ENCODE results near the gene ADAM10.
A peak's percentile ranks its signal among the peaks of the same experiment; 100 is the strongest.

The ADAM10 gene

DNA sequence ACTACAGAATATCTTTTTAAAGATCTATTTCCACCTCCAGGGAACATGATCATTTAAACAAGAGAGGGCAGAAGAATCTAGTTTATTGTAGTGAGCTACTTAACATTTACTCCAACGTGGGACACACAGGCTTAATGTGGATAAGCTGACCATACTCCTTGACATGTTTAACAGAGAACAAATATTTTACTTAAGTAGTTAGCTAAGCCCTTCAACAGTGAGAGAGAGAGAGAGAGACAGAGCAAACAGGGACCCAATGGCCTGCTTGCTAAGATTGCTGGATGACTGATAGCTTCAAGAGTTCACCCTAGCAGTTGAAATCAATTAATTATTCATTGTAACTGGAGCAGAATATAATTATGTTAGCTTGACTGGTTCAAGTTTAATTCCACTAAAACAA lies 158.6 kb downstream of the ADAM10 start:
- WGBS (ENCODE audit: extremely low coverage, insufficient coverage, insufficient read length) = no CpG with 5 or more reads among the region's 1 CpG
- H3K9me3 ChIP-seq (ENCODE audit: insufficient read depth, low read depth, low read length) = no peaks in the 10 kb centered on the region
- no peak overlapping the region for H3K9ac ChIP-seq (ENCODE audit: low read length)
- H3K27me3 ChIP-seq (ENCODE audit: insufficient read depth, low read length) = no peaks in the 10 kb centered on the region
- no peak overlapping the region for H3K4ac ChIP-seq (ENCODE audit: low read depth, low read length)
- H4K12ac ChIP-seq (ENCODE audit: low read depth, low read length) = no peak overlapping the region
- no peak overlapping the region for H2BK5ac ChIP-seq (ENCODE audit: low read depth, low read length, poor library complexity)
- no peak for DNase-seq
- H3K27ac ChIP-seq (ENCODE audit: low read depth, low read length) = no peak overlapping the region
- H2BK120ac ChIP-seq (ENCODE audit: insufficient read depth, low read length, poor library complexity) = no peak overlapping the region
- H2AK5ac ChIP-seq (ENCODE audit: low read length) = no peak overlapping the region
- H3K79me1 ChIP-seq (ENCODE audit: low read length) = no peaks in the 10 kb centered on the region
- H3K4me2 ChIP-seq (ENCODE audit: low read length) = no peak overlapping the region
- H3K4me3 ChIP-seq (ENCODE audit: low read depth, low read length) = no peak overlapping the region
- no peak overlapping the region for H3K14ac ChIP-seq (ENCODE audit: low read length)
- H3K23ac ChIP-seq (ENCODE audit: low read length) = no peak overlapping the region
- H3K79me2 ChIP-seq (ENCODE audit: control insufficient read depth, insufficient read depth, low read length, poor library complexity) = no peaks in the 10 kb centered on the region
- no peak overlapping the region for H4K91ac ChIP-seq (ENCODE audit: low read depth, low read length)
- H4K8ac ChIP-seq (ENCODE audit: low read depth, low read length) = no peak overlapping the region
- no peak overlapping the region for H3K18ac ChIP-seq (ENCODE audit: low read length)
- no peaks in the 10 kb centered on the region for H3K4me1 ChIP-seq (ENCODE audit: control insufficient read depth in 1 of 2, insufficient read depth in 2 of 2, low read length in 2 of 2)
- H2AFZ ChIP-seq (ENCODE audit: insufficient read depth, low read length, poor library complexity) = no peak overlapping the region
- H3K36me3 ChIP-seq (ENCODE audit: control insufficient read depth in 1 of 2, insufficient read depth in 2 of 2, low read length in 2 of 2) = peaks cover 0 to 2% of the 10 kb centered on the region in 2 experiments
- H2BK12ac ChIP-seq (ENCODE audit: low read length) = no peak overlapping the region

DNA sequence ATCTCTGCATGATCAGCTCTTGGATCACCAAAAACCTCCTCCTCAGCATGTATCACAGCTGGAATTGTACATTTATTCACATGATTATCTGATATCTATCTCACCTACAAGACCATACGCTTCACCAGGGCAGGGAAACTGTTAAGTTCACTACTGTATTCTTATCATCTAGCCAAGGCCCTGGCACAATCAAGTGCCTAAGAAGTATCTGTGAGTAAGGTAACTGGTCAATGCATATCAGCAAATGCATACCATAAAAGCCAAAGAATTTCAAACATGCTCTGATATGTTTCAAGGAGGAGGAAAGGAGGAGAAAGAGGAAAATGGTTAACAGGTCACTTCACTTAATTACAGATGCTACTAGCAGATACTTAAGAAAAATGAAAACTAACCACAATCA lies 159.3 kb downstream of the ADAM10 start:
- Histone ChIP-seq H3K36me3 (ENCODE audit: control insufficient read depth in 1 of 2, insufficient read depth in 2 of 2, low read length in 2 of 2) (peaks cover 0 to 2% of the 10 kb centered on the region in 2 experiments), H3K4me1 (ENCODE audit: control insufficient read depth in 1 of 2, insufficient read depth in 2 of 2, low read length in 2 of 2) (no peaks in the 10 kb centered on the region), H3K4me2 (ENCODE audit: low read length) (no peak overlapping the region), H3K4ac (ENCODE audit: low read depth, low read length) (no peak overlapping the region), H2BK120ac (ENCODE audit: insufficient read depth, low read length, poor library complexity) (no peak overlapping the region), H3K27me3 (ENCODE audit: insufficient read depth, low read length) (no peaks in the 10 kb centered on the region), H2AFZ (ENCODE audit: insufficient read depth, low read length, poor library complexity) (no peak overlapping the region), H2BK5ac (ENCODE audit: low read depth, low read length, poor library complexity) (no peak overlapping the region), H2AK5ac (ENCODE audit: low read length) (no peak overlapping the region), H3K18ac (ENCODE audit: low read length) (no peak overlapping the region), H3K9ac (ENCODE audit: low read length) (no peak overlapping the region), H3K79me1 (ENCODE audit: low read length) (no peaks in the 10 kb centered on the region), H3K4me3 (ENCODE audit: low read depth, low read length) (no peak overlapping the region), H3K23ac (ENCODE audit: low read length) (no peak overlapping the region), H3K9me3 (ENCODE audit: insufficient read depth, low read depth, low read length) (no peaks in the 10 kb centered on the region), H4K91ac (ENCODE audit: low read depth, low read length) (no peak overlapping the region), H4K8ac (ENCODE audit: low read depth, low read length) (no peak overlapping the region), H3K27ac (ENCODE audit: low read depth, low read length) (no peak overlapping the region), H2BK12ac (ENCODE audit: low read length) (no peak overlapping the region), H4K12ac (ENCODE audit: low read depth, low read length) (no peak overlapping the region), H3K79me2 (ENCODE audit: control insufficient read depth, insufficient read depth, low read length, poor library complexity) (no peaks in the 10 kb centered on the region), H3K14ac (ENCODE audit: low read length) (no peak overlapping the region)
- no CpG with 5 or more reads among the region's 1 CpG for WGBS (ENCODE audit: extremely low coverage, insufficient coverage, insufficient read length)
- DNase-seq = peak in 1 of 2 donors; percentile 59

DNA sequence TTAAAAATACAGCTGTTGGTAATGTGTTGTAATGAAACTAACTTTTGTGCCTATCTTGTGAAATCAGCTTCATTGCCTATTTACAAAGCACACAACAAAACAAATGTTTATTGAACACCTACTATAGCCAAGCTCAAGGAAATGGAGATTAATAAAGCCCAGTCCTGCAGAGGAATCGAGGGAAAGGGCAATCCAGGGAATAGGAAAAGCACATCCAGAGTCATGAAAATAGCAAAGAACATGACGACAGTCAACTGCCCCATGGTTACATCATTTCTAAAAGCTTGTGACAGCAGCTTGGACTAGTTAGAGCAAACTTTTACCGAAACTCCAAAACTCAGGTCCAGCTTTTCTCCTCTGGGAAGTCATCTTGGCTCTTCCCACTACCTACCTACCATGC lies 160.5 kb downstream of the ADAM10 start:
- WGBS (ENCODE audit: extremely low coverage, insufficient coverage, insufficient read length) = no CpG with 5 or more reads among the region's 3 CpGs
- Histone ChIP-seq H3K27ac (ENCODE audit: low read depth, low read length) (no peak overlapping the region), H3K4me3 (ENCODE audit: low read depth, low read length) (no peak overlapping the region), H4K8ac (ENCODE audit: low read depth, low read length) (no peak overlapping the region), H2BK5ac (ENCODE audit: low read depth, low read length, poor library complexity) (no peak overlapping the region), H2BK120ac (ENCODE audit: insufficient read depth, low read length, poor library complexity) (no peak overlapping the region), H3K27me3 (ENCODE audit: insufficient read depth, low read length) (no peaks in the 10 kb centered on the region), H3K14ac (ENCODE audit: low read length) (no peak overlapping the region), H3K36me3 (ENCODE audit: control insufficient read depth in 1 of 2, insufficient read depth in 2 of 2, low read length in 2 of 2) (peaks cover 0 to 2% of the 10 kb centered on the region in 2 experiments), H2AK5ac (ENCODE audit: low read length) (no peak overlapping the region), H3K79me1 (ENCODE audit: low read length) (no peaks in the 10 kb centered on the region), H3K18ac (ENCODE audit: low read length) (no peak overlapping the region), H3K9me3 (ENCODE audit: insufficient read depth, low read depth, low read length) (no peaks in the 10 kb centered on the region), H2AFZ (ENCODE audit: insufficient read depth, low read length, poor library complexity) (no peak overlapping the region), H3K23ac (ENCODE audit: low read length) (no peak overlapping the region), H3K9ac (ENCODE audit: low read length) (no peak overlapping the region), H3K79me2 (ENCODE audit: control insufficient read depth, insufficient read depth, low read length, poor library complexity) (no peaks in the 10 kb centered on the region), H3K4ac (ENCODE audit: low read depth, low read length) (no peak overlapping the region), H4K12ac (ENCODE audit: low read depth, low read length) (no peak overlapping the region), H3K4me2 (ENCODE audit: low read length) (no peak overlapping the region), H3K4me1 (ENCODE audit: control insufficient read depth in 1 of 2, insufficient read depth in 2 of 2, low read length in 2 of 2) (peaks cover 0 to 2% of the 10 kb centered on the region in 2 experiments), H2BK12ac (ENCODE audit: low read length) (no peak overlapping the region), H4K91ac (ENCODE audit: low read depth, low read length) (no peak overlapping the region)
- DNase-seq = peak in 1 of 2 donors; percentile 27

DNA sequence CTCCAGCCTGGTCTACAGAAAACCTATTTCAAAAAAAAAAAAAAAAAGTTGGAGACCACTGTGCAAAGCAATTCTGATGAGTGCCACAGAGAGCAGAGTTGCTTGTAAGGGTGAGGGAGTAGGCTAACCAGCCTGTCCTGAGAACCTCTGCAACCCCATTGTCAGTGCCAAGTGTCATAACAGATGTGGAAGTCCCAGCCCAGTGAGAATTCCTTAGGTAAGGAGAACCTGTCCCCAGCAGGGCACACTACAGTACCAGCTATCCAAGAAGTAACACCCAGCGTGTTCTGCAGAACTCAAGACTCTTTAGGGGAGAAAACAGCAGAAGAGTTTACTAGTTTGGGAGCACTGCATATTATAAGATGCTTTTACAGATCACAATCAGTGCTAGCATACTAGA lies 161.4 kb downstream of the ADAM10 start:
- Histone ChIP-seq H3K14ac (ENCODE audit: low read length) (no peak overlapping the region), H4K91ac (ENCODE audit: low read depth, low read length) (no peak overlapping the region), H3K4ac (ENCODE audit: low read depth, low read length) (no peak overlapping the region), H3K27ac (ENCODE audit: low read depth, low read length) (no peak overlapping the region), H3K27me3 (ENCODE audit: insufficient read depth, low read length) (no peaks in the 10 kb centered on the region), H3K4me3 (ENCODE audit: low read depth, low read length) (no peak overlapping the region), H2BK120ac (ENCODE audit: insufficient read depth, low read length, poor library complexity) (no peak overlapping the region), H2BK5ac (ENCODE audit: low read depth, low read length, poor library complexity) (no peak overlapping the region), H3K9ac (ENCODE audit: low read length) (no peak overlapping the region), H3K4me1 (ENCODE audit: control insufficient read depth in 1 of 2, insufficient read depth in 2 of 2, low read length in 2 of 2) (peaks cover 0 to 2% of the 10 kb centered on the region in 2 experiments), H3K23ac (ENCODE audit: low read length) (no peak overlapping the region), H4K12ac (ENCODE audit: low read depth, low read length) (no peak overlapping the region), H3K36me3 (ENCODE audit: control insufficient read depth in 1 of 2, insufficient read depth in 2 of 2, low read length in 2 of 2) (no peaks in the 10 kb centered on the region), H3K79me2 (ENCODE audit: control insufficient read depth, insufficient read depth, low read length, poor library complexity) (no peaks in the 10 kb centered on the region), H4K8ac (ENCODE audit: low read depth, low read length) (no peak overlapping the region), H3K79me1 (ENCODE audit: low read length) (no peaks in the 10 kb centered on the region), H2AK5ac (ENCODE audit: low read length) (no peak overlapping the region), H3K18ac (ENCODE audit: low read length) (no peak overlapping the region), H2BK12ac (ENCODE audit: low read length) (no peak overlapping the region), H2AFZ (ENCODE audit: insufficient read depth, low read length, poor library complexity) (no peak overlapping the region), H3K4me2 (ENCODE audit: low read length) (no peak overlapping the region), H3K9me3 (ENCODE audit: insufficient read depth, low read depth, low read length) (no peaks in the 10 kb centered on the region)
- peak in 1 of 2 donors; percentile 14 for DNase-seq
- no CpG with 5 or more reads among the region's 1 CpG for WGBS (ENCODE audit: extremely low coverage, insufficient coverage, insufficient read length)

Measured in trophoblast cell (in vitro differentiated cells and primary cell).